Sigmoid colon (tissue), 7 donors: Measurements from ENCODE around the gene PTPN14. TPM values are rescaled to one million over a fixed set of nuclear protein-coding genes. Genes with fewer than 3 reads are reported as not detected.
A peak's percentile ranks its signal among the peaks of the same experiment; 100 is the strongest.

Source experiments
- DNase-seq: peaks from one replicate; pipeline ENCODE4 v3.0.0-alpha.2; 2019
- H3K27ac ChIP-seq, 4 donors: fragments of 200-600 bp; sonication (generic); one replicate each; pipeline ENCODE4 v1.5.1; 2016 to 2019; ENCODE audit warnings: mild to moderate bottlenecking in 1 of 4
- H3K27me3 ChIP-seq, 3 donors: fragments of 200-600 bp; sonication (generic); one replicate each; pipeline ENCODE4 v1.5.1; 2019; ENCODE audit warnings: mild to moderate bottlenecking in 1 of 3
- H3K36me3 ChIP-seq, 4 donors: fragments of 200-600 bp; sonication (generic); one replicate each; pipeline ENCODE4 v1.5.1; 2016 to 2019
- H3K4me1 ChIP-seq, 4 donors: fragments of 200-600 bp; sonication (generic); one replicate each; pipeline ENCODE4 v1.5.1; 2017 to 2019
- H3K4me3 ChIP-seq, 4 donors: fragments of 200-600 bp; sonication (generic); one replicate each; pipeline ENCODE4 v1.5.1; 2017 to 2019; ENCODE audit warnings: mild to moderate bottlenecking in 2 of 4, moderate library complexity in 1 of 4
- H3K9me3 ChIP-seq, 4 donors: fragments of 200-600 bp in 3 of 4; sonication (generic) in 3 of 4; one replicate each; pipeline versions ENCODE4 v1.5.1 to v1.6.1; 2013 to 2019
- EP300 ChIP-seq, 4 donors: sonication (generic); formaldehyde crosslinking; IDR thresholded peaks; one replicate each; pipeline ENCODE4 v1.6.1; 2017; ENCODE audit warnings: antibody characterized with exemption in 4 of 4
- POLR2A ChIP-seq, 2 donors: fragments of 450-650 bp; IDR thresholded peaks; one replicate each; pipeline ENCODE4 v1.6.1; 2016; ENCODE audit warnings: antibody characterized with exemption in 2 of 2, mild to moderate bottlenecking in 2 of 2, moderate library complexity in 2 of 2
- POLR2AphosphoS5 ChIP-seq, 4 donors: sonication (generic); formaldehyde crosslinking; IDR thresholded peaks; one replicate each; pipeline ENCODE4 v1.6.1; 2017; ENCODE audit warnings: antibody characterized with exemption in 4 of 4
- WGBS, 2 donors: extraction: QIAGEN DNeasy Blood & Tissue Kit; methylation state at CpG; one replicate each; pipeline ENCODE4 v1.1.7; 2013; 5-methylcytosine and 5-hydroxymethylcytosine counted together
- intact Hi-C: fragments of 100-400 bp; cut with DNase I; formaldehyde crosslinking; loops from one replicate; pipeline ENCODE4 v1.15.1; 2023
- polyA plus RNA-seq, 3 donors: library from polyadenylated mRNA; stranded (reverse); fragments of 200-250 nt; gene quantifications; one replicate each; pipeline ENCODE4 v1.2.3, GENCODE V29; 2013
- total RNA-seq, 4 donors: library from RNA; depleted of rRNA; stranded (reverse); fragments of >200 nt; gene quantifications; one replicate each; pipeline ENCODE4 v1.1.0, GENCODE V29; 2016
- TF ChIP-seq, protein P1 (sequence below), 4 experiments: fragments of 450-650 bp in 3 of 4; fragments of 200-600 bp in 1 of 4; IDR thresholded peaks; one replicate each; pipeline ENCODE4 v1.5.1; 2016 to 2019; ENCODE audit warnings: antibody characterized with exemption in 4 of 4, mild to moderate bottlenecking in 3 of 4, moderate library complexity in 2 of 4
- donor health status: healthy with polysubstance abuse.
- donor health status: Bipolar disorder and iron deficiency.
- donor health status: healthy.

PTPN14 gene
- total and polyA plus RNA-seq, 7 donors: 0.46 to 35.5 (median 20.1) TPM

DNA sequence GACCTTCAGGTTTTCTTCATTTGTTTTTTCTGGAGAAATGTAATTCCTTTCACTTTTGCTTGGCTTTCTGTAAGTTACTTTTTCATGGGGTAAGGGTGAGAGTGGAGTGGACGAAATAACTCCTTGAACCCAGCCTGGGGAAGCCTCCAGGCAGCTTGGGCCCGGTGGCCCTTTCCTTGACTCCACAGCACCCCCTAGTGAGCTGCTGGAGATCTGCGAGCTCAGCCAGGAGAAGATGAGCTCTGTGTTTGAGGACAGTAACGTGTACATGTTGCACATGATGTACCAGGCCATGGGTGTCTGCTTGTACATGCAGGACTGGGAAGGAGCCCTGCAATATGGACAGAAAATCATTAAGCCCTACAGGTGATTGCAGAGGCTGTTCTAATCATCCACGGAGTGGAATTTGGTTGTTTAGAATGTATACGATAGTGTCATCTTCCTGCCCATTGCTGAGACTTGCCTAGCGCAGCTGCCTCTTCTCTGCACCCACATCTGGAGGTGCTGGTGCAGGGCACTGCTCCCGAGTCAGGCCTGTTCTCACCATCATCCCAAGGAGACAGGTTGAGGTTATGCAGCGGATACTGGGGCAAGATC, 219.5 kb downstream of the PTPN14 start:
- Histone ChIP-seq H3K27me3 (no peaks in the 10 kb centered on the region), H3K9me3 (no peaks in the 10 kb centered on the region), H3K27ac (no peak overlapping the region), H3K36me3 (peaks cover 0 to 8% (median 2%) of the 10 kb centered on the region in 4 donors), H3K4me1 (peaks cover 0 to 13% (median 8%) of the 10 kb centered on the region in 4 donors), H3K4me3 (no peak overlapping the region)
- no peak for TF ChIP-seq EP300 (IDR thresholded peaks at IDR 0.05)
- no peak for TF ChIP-seq POLR2A (IDR thresholded peaks at IDR 0.05)
- TF ChIP-seq, protein P1, sequence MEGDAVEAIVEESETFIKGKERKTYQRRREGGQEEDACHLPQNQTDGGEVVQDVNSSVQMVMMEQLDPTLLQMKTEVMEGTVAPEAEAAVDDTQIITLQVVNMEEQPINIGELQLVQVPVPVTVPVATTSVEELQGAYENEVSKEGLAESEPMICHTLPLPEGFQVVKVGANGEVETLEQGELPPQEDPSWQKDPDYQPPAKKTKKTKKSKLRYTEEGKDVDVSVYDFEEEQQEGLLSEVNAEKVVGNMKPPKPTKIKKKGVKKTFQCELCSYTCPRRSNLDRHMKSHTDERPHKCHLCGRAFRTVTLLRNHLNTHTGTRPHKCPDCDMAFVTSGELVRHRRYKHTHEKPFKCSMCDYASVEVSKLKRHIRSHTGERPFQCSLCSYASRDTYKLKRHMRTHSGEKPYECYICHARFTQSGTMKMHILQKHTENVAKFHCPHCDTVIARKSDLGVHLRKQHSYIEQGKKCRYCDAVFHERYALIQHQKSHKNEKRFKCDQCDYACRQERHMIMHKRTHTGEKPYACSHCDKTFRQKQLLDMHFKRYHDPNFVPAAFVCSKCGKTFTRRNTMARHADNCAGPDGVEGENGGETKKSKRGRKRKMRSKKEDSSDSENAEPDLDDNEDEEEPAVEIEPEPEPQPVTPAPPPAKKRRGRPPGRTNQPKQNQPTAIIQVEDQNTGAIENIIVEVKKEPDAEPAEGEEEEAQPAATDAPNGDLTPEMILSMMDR (IDR thresholded peaks at IDR 0.05): peak in 3 of 4 experiments; percentile 39 to 70 (median 57)
- intact Hi-C loops: loop anchor here (2.0 to 10.0 kb wide), 3 partner anchors 117 to 1193 kb away; partner anchors contain the start of gene PTPN14
- no peak for DNase-seq
- 68 to 72% methylated on average over 9 of the region's 9 CpGs for WGBS, 2 donors

DNA sequence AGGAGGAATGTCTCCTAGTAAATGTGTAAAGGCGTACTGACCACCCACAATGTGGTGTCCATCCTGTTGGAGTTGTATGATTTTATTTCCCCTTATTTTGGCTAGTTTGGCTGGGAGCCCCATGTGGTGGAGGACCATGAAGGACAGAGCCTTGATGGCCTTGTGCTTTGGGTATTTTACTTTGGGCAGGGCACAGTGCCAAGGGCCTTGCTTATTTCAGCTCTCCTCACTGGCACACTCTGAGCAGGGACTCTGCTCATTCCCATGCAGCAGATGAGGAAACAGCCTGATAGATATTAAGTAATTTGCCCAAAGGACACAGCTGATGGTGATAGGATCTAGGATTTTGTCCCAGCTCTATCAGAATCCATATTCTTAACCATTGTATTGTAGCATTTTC, 220.2 kb downstream of the PTPN14 start:
- Histone ChIP-seq H3K36me3 (peaks cover 0 to 8% (median 2%) of the 10 kb centered on the region in 4 donors), H3K9me3 (no peaks in the 10 kb centered on the region), H3K27ac (no peak overlapping the region), H3K27me3 (no peaks in the 10 kb centered on the region), H3K4me3 (no peak overlapping the region), H3K4me1 (peaks cover 0 to 7% (median 5%) of the 10 kb centered on the region in 4 donors)
- 92% methylated on average over 1 of the region's 1 CpG for WGBS, 2 donors
- intact Hi-C loops: loop anchor here (2.0 to 10.0 kb wide), 3 partner anchors 116 to 1194 kb away; partner anchors contain the start of gene PTPN14
- no peak for TF ChIP-seq EP300 (IDR thresholded peaks at IDR 0.05)
- no peak for DNase-seq

DNA sequence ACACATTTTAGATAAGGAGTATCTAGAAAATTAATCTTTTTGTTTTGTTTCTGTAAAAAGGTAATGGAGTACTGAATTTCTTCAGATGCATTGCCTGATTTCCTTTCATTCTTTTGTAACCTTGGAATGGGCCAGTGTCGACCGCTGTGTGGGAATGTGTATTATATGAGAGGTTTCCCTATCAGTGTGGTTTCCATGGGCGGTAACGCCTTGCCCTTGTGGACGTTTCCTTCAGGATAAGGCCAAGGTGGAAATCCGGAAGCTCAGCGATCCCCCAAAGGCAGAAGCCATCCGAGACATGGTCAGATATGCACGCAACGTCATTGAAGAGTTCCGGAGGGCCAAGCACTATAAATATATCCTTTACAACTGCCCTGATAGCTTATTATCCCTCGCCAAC, 220.7 kb downstream of the PTPN14 start:
- WGBS, 2 donors: 92 to 95% methylated on average over 12 of the region's 12 CpGs
- Histone ChIP-seq H3K27me3 (no peaks in the 10 kb centered on the region), H3K9me3 (no peaks in the 10 kb centered on the region), H3K36me3 (peaks cover 0 to 8% (median 2%) of the 10 kb centered on the region in 4 donors), H3K4me3 (no peak overlapping the region), H3K4me1 (peaks cover 0 to 7% (median 5%) of the 10 kb centered on the region in 4 donors), H3K27ac (no peak overlapping the region)
- TF ChIP-seq EP300 (IDR thresholded peaks at IDR 0.05) (no peak), POLR2AphosphoS5 (IDR thresholded peaks at IDR 0.05) (no peak)
- TF ChIP-seq, protein P1 (IDR thresholded peaks at IDR 0.05): no peak
- DNase-seq: no peak
- intact Hi-C loops: loop anchor here (2.0 to 10.0 kb wide), 3 partner anchors 116 to 1194 kb away; partner anchors contain the start of gene PTPN14

DNA sequence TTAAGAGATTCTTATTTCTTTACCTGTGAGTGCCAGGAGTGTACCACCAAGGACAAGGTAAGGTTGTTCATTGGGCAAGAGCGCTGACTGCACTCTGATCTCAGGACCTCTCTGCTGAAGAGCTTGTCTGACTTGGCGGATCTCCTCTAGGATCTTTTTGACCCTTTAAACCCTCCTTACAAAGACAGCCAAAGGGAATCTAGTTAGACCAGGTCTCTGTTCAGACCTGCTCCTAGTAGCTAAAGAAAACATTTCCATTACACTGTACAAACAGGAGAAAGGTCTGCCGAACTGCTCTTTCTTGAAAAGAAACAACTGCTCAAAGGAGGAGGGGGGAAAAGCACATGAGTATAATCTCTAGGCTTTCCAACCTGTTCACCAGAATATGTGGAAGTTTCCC, 221.2 kb downstream of the PTPN14 start:
- Histone ChIP-seq H3K9me3 (no peaks in the 10 kb centered on the region), H3K4me3 (no peak overlapping the region), H3K27me3 (no peaks in the 10 kb centered on the region), H3K4me1 (peaks cover 0 to 7% (median 5%) of the 10 kb centered on the region in 4 donors), H3K36me3 (peaks cover 0 to 8% (median 2%) of the 10 kb centered on the region in 4 donors), H3K27ac (no peak overlapping the region)
- intact Hi-C loops: loop anchor here (2.0 to 10.0 kb wide), 3 partner anchors 115 to 1195 kb away; partner anchors contain the start of gene PTPN14
- WGBS, 2 donors: 92 to 94% methylated on average over 3 of the region's 3 CpGs
- TF ChIP-seq, protein P1 (IDR thresholded peaks at IDR 0.05): no peak
- no peak for TF ChIP-seq POLR2A (IDR thresholded peaks at IDR 0.05)
- TF ChIP-seq EP300 (IDR thresholded peaks at IDR 0.05): no peak
- DNase-seq: no peak

DNA sequence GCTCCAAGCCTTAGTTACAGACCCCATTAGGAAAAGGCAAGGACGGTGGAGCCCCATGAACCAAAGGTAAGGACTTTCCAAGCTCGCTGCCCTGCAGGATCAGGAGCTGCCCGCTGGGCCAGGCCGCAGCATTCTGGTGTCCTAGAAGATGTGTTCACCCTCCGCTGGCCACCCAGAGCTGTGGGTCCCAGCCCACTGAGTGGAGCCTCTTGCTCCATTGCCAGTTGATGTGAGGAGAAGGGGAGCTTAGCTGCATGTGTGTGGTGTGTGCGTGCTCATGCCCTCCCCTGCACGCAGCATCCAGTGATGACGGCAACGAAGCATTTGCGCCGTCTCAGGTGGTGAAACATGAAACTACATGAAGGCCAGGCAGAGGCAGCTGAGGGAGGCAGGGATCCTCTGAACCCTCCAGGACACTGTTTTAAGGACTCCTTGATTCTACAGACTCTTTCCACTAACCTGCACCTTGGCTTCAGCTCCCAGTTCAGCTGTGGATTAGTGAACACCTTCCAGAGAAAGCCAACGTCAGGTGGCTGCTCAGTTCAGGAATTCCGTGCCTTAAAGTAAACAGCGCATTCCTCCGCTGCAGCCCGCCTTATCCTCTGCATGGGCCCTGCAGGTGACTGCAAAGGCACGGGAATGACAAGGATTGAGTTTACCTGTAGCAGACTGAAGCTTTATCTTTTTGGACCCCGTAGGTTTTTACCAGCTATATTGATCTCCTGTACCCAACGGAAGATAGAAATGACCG, 221.8 kb downstream of the PTPN14 start:
- DNase-seq: no peak
- TF ChIP-seq, protein P1 (IDR thresholded peaks at IDR 0.05): no peak
- no peak for TF ChIP-seq EP300 (IDR thresholded peaks at IDR 0.05)
- no peak for TF ChIP-seq POLR2A (IDR thresholded peaks at IDR 0.05)
- TF ChIP-seq POLR2AphosphoS5 (IDR thresholded peaks at IDR 0.05): no peak
- 94 to 95% methylated on average over 20 of the region's 20 CpGs for WGBS, 2 donors
- Histone ChIP-seq H3K27me3 (no peaks in the 10 kb centered on the region), H3K4me1 (peaks cover 0 to 7% (median 5%) of the 10 kb centered on the region in 4 donors), H3K4me3 (no peak overlapping the region), H3K36me3 (peaks cover 0 to 8% (median 2%) of the 10 kb centered on the region in 4 donors), H3K27ac (no peak overlapping the region), H3K9me3 (no peaks in the 10 kb centered on the region)
- intact Hi-C loops: loop anchor here (1.0 to 10.0 kb wide), 4 partner anchors 68 to 1195 kb away; partner anchors contain the start of gene PTPN14
